NCI-H1092 treated with DMSO at 0.1 percent for 48 hours (cell line): Measurements from ENCODE around the gene UNC80.

ENCODE experiments used
- DNase-seq: peaks from one replicate; lab custom pipeline; 2025; lab: John Stamatoyannopoulos, UW

Gene UNC80

DNA sequence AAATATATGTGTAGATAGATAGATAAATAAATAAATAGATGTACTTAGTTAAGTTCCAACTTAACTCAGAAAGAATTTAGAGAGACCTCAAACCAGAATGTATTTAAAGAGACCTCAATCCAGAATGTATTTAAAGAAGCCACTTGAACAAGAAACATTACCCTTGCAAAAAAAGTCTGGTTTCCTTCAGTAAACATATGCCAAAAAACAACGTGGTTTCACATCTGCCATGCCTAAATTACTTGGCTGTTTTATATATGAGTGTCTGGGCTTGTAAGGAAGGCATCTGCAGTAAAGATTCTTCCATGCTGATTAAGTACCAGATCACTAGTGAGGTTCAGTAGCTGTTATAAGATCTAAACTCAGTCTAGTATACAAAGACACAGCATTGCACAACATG is 201.7 kb downstream of the UNC80 start:
- DNase-seq = no peak

DNA sequence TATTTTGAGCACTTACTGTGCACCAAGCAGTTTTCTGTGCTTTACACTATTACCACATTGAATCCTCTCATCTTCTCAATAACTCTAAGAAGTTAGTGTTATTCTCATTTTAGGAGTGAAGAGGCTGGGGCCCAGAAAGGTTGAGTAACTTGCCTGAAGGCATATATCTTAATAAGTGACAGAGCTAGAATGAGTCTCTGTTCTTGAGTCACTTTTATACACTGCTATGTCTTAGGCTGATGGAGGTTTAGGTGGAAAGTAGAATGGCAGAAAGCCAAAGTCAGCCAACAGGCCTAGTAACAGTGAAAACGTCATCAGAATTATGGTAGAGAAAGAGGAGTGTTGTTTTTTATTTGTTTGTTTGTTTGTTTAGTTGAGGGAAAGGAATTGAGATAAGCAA is 202.9 kb downstream of the UNC80 start:
- DNase-seq = no peak

DNA sequence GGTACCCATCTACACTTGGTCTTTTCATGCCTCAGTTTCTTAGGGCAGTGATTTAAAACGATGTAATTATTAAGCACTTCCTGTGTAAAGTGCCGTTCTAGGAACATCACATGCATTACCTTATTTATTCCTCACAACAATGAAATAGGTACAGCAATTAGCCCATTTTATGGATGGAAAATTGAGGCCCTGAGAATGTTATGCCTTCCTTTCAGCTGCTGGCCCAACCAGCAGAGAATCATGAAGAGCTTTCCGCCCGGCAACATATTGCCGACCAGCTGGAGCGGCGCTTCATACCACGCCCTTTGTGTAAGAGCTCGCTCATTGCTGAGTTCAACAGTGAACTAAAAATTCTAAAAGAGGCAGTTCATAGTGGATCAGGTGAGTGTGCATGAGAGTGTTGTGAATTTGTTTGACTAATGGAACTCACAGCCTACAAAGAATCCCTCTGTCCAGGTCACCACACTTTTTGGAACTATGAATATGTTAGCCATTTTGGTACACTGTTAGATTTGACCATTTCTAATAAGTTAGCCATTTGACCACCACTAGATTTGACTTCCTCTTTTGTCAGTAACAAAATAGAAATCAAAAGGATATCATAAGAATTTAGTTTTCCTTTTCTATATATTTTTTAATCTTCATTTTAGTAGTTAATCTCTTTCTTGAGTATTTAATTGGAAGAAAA is 205.2 kb downstream of the UNC80 start:
- no peak for DNase-seq

DNA sequence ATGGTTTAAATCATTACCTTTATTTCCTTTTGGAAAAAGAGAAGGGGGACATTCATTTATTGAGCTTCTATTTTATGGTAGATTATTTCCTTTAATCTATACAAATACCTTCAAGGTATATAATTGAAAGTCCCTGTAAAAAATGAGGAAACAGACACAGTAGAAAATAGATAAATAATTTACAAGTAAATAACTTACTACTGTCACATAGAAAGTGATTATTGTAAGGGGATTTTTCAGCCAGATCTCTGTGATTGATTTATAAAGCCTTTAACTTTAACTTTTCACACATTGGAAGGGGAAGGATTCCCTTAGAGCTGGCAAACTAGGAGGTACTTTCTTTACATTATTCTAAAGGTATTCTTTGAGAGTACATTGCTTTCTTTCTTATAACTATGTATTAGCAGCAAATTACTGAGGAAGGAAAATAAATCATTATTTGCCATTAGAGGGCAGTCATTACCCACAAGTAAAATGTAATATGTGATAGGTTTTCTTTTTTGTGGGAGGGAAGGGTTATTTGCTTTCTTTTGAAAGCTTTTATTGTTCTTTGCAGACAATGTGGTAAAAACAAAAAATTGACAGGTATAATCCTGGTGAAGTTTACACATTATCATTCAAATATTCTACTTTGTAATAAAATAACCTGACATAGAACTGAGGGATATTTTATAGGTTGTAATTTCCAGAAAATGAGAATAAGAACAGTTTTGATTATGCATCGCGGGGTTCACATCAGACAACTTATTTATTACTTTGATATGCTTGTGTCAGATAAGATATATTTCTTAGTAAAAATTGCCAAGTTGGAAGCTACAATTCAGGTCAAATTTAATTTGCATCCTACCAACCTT is 206.0 kb downstream of the UNC80 start:
- no peak for DNase-seq

DNA sequence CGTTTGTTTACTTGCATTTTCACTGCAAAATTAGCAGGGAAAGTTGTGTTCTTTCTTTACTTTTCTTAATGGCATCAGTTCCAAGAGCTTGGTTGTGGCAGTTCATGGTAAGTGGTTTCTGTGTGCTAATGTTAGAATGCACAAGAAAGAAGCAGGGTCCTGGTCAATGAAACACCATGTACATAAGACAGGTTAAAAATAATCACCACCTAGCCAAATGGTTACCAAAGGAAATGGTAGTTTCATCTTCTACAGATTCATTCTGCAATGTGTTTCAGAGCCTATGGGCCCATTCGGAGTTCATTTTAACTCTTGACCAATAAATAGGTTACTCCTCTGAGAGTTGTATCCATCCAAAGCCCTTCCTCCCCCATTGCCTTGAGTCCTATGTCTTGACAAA is 212.7 kb downstream of the UNC80 start:
- DNase-seq = no peak

DNA sequence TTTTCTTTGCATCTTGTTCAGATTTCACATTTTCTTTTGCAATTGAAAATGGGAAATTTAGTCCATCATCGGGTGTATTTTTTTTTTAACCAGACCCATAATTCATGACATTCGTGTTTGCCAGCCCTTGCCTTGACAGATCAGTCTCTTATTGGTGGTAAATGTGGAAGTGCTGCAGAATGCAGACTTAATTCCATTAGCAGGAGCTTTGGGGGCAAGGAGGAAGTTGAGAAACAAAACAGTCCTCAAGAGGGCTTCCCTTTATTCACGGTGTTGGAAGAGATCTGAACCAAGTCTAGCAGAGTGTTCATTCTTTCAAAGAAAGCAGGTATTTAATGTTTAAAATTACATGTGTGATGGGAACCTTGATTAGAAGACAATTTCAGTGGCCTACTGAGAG is 214.2 kb downstream of the UNC80 start:
- no peak for DNase-seq

DNA sequence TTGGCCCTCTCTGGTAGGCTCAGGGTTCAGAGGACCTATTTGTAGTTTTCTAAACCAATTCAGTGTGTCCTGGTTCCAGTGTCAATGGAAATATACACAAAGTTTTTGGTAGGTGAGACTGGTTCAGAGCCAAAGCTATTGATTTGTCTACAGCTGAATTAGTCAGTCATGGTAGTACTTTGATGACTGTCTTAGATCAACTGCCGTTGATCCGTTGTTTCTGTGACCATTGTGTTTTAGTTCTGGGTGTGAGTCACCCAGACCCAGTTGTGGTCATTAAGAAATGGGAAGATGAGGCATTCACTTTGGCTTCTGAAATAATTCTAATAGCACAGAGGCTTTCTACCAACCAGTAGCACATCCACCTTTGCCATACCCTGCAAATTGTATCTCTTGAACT is 214.8 kb downstream of the UNC80 start:
- DNase-seq = no peak

DNA sequence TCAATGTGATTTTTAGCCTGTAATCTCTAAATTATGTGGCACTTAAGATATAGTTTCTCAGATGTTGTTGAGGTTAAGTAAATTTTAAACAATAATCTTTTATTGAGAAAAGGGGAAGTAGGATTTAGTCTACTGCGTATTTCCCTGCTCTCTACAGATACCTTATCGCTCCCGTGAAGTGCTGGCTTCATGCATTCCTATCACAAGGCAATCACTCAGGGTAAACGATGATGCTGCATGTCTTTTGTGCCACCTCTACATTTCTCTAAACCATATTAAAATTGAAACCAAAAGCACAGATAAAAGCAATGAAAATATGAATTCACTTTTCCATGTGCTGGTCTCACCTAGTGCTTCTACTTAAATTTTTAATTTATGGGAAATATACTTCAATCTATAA is 216.4 kb downstream of the UNC80 start:
- DNase-seq = no peak

DNA sequence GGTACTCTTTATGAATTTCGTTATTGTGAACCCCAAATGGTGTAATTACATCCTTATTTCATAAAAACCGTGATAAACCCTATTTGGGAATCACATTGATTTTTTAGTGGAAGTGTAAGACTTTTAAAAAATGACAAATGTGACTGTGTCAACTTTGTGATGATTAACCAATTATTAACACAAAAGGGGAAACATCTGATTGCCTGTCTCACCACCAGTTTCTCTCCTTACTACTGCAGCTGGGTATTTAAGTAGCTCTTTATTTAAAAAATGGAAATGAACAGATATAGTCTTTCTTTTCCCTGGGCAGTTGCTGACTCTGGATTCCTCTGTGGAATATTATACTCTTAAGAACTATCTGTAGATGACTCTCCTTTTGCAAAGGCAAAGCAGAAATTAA is 219.2 kb downstream of the UNC80 start:
- DNase-seq = no peak

DNA sequence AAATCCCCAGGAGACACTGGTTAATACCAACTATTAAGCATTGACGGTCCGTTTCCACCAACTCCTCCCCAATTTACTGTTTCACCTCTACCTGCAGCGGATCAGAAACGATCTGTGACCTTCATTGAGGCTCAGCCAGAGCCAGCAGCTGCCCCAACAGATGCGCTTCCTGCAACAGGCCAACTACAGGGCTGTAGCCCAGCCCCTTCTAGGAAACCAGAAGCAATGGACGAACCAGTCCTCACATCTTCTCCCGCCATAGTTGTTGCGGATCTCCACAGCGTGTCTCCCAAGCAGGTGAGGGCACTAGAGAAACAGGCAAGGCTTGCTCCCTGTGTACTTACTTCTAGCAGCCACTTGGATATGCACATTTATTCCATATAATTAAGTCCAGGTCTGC is 222.3 kb downstream of the UNC80 start:
- no peak for DNase-seq

DNA sequence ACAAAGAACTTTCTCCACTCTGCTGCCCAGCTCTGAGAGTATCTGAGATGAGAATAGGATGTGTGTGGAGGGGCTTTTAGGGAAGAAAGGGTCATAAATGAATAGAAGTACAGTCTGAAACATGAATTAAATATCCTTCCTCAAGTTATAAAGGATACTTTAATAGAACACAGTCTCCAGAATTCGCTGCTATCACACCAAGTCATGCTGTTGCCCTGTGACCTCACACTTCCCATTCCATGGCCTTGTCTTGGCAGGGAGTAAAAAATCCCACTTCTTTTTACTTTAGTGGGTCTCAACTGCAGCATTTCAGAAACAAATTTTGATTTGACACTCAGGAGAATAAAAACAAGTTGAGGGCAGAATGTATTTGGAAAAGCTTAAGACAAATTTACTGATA is 227.0 kb downstream of the UNC80 start:
- no peak for DNase-seq

DNA sequence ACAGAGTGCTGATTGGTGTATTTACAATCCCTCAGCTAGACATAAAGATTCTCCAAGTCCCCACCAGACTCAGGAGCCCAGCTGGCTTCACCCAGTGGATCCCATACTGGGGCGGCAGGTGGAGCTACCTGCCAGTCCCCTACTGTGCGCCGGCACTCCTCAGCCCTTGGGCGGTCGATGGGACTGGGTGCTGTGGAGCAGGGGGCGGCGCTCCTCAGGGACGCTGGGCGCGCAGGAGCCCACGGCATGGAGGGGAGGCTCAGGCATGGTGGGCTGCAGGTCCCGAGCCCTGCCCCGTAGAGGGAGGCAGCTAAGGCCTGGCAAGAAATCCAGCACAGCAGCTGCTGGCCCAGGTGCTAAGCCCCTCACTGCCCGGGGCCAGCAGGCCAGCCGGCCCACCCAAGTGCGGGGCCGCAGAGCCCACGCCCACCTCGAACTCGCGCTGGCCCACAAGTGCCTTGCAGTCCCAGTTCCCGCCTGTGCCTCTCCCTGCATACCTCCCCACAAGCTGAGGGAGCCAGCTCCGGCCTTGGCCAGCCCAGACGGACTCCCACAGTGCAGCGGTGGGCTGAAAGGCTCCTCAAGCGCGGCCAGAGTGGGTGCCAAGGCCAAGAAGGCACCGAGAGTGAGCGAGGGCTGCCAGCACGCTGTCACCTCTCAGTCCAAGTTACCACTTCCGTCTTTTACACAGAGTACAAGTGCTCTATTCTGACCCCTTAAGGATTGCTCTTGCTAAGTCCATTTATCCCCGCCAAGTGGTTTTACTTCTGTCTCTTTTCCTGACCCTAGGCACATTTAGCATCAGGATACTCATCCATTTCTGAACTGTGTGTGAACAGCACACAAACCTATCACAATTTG is 229.1 kb downstream of the UNC80 start:
- DNase-seq = no peak

DNA sequence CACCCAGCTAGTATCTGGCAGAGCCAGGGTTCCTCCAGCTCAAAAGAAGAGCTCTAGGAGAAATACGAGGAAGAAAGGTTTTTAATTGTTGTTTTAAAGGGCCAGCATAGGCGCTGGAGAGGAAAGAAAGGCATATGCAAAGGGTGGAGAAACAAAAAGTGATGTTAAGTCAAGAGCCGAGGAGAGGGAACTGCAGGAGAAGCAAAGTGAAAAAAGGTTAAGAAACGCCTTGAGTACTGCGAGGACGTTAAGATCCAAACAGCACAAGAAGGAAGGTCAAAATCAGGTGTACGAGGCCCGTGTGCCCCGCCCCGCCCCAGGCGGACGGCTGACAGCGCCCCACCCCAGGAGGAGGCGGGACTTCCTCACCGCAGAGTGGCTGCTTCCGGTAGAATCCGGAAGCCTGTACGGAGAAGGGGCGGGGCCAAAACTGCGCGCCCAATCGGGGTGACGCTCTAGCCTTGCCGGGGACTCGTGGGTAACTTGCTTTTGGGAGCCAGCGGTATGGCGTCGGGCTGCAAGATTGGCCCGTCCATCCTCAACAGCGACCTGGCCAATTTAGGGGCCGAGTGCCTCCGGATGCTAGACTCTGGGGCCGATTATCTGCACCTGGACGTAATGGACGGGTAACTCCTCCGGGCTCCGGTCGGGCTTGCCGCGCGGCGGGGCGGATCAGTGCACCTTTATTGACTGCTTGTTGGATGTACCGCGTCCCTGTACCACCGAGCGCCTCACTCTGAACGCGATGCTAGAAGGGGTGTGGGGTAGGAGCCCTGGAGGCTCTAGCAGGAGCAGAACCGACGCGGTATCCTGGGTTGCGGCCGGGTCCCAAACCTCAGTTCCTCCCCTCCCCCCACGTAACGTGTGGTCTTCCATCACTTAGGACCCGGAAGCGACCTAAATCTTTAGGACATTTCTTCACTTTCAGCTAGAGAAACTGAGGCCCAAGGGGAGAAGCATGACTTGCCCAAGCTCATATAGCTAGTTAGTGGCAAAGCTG is 230.8 kb downstream of the UNC80 start, which contains the start of gene RPE:
RPE (plus strand) TSS at position 481 of the 1,000 bp plus-strand sequence; CDS start at position 505, 24 bp downstream.
- peak; percentile 88 for DNase-seq

DNA sequence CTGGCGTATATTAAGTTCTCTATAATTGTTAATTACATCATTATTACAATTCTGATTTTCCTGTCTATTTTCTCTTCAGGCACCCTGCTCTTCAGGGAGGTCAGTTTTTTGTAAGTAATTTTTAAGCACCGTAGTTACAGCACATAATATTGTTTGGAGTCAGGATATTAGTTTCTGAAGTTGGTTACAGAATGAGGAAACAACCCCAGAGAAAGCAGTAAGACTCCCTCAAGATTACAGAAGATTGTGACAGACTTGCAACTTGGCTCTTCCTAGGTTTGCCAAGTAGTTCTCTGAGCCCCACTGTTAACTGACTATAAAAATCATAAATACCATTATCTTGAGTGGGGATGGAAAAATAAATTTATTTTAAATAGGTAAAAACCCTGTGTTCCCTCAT is 231.7 kb downstream of the UNC80 start:
- no peak for DNase-seq

DNA sequence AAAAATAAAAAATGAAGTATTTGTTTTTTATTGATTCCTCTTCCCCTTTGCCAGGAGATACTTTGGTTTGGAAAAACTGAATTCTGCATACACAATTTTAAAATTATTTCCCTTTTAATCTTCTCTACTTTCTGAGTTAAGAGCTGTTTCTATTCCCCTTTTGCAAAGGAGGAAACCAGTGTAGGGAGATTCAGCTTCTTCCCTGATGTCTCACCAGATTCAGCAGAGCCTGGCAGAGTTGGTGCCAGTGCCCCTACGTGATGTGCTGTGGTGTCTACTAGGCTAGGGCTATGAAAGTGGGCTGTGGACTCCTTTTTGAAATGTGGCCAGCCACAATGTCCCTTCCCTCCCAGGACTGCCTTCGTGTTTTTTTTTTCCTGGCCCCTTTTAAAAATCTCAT is 233.2 kb downstream of the UNC80 start:
- DNase-seq = no peak

DNA sequence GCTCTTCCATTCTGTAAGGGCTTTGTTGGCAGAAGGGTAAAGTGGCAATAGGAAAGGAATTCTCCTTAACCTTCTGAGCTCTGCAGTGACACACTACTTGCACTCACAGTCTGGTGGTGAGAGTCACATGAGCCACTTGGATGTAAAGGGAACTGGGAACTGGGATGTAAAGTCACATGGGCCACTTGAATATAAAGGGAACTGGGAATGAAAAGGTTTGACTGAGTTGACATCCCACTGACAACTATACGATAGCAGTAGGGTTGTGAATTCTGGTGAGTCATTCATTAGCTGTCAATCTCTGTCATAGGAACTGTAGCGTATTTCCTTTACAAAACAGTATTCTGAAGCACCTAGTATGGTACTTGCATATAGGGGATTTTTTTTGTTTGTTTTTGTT is 236.3 kb downstream of the UNC80 start:
- DNase-seq = no peak

DNA sequence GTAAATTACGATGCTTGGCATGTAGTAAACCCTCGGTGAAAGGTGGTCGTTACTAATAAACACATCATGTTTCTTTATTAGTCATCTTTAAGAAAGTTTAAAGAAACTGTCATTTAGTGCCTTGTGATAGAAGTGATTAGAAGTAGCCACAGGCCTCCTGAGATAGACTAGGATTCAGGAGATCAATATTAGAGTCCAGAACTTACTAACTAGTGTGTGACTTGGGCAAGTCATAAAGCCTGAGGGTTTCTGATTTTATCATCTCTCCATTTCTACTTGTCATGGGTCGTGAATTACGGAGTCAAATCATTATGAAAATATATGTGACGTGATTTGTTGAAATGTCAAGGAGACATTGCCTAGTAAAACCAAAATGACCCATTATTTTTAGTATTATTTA is 237.5 kb downstream of the UNC80 start:
- DNase-seq = no peak

DNA sequence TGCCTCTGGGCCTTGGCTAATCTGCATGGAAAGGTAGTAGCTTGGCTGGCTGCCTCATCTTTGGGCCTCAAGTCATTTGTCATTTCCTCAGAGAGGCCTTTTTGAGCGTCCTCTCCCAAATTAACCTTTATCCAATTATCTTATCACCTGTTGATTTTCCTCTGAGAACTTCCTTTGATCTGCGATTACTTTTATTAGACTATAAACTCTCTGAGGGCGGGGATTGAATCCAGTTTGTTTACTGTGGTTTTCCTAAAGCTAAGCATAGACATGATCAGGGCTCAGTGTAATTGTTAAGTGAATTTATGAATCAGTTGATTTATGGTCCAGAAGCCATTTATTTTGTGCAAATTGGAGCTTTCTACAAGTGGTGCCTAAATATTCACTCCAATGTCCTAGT is 238.3 kb downstream of the UNC80 start:
- DNase-seq = no peak

DNA sequence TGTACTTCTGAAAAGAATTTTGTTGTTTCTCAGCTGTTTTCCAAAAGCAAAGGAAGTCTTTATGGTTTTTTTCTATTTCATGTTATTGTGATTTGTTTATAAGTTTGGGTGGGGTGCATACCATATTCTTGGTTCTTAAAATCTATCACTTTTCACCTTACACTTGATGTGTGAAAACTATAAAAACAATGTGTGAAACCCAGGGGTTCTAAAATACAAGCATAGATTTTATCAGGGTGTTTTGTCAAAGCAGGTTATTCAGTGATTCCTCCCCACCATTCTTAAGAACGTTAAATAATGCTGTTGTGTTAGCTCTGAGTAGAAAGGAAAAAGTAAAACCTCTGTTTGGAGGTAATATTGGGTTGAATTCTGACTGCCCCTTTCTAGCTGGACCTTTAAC is 248.5 kb downstream of the UNC80 start:
- no peak for DNase-seq

DNA sequence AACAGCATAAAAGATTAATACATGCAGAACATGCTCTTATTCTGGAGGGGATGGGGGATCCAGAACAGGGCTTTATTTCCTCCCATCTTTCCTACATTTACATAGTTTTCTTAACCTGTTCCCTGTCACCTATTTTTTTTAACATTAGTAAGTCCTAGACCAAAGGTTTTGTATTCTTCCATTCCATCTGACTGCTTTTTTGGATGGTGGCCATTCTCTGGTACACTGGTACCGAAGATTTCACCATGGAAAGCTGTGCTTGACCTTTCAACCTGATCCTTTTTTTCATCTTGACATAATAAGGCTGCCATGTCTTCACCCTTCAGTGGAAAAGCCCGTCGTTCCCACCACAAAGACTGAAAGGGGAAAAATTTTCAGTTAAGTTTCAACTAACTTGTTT is 251.2 kb downstream of the UNC80 start:
- DNase-seq = no peak

DNA sequence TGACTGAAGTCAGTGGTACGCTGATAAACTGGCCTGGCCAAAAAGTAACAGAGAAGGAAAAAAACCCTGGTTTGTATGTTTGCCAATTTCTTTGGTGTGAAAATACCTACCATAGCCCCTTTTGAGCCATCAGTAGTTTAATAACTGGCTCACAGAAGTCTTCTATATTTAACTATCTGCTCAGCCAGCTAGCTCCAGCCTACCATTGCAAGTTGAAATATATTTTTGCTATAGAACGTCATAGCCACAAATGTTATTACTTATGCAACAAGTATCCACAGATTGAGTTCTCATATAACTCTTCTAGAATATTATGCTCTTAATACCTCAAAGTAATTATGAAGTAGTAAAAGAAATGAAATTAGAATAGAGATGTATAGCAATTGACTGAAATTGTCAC is 256.0 kb downstream of the UNC80 start:
- no peak for DNase-seq
